ENCODE measurements around the gene TNFSF15.
"Not testable (repeated sequence)": the region's sequence is repeated elsewhere in the genome, so short reads cannot be mapped to it uniquely, and the experiment has no call there.

TNFSF15 gene

DNA sequence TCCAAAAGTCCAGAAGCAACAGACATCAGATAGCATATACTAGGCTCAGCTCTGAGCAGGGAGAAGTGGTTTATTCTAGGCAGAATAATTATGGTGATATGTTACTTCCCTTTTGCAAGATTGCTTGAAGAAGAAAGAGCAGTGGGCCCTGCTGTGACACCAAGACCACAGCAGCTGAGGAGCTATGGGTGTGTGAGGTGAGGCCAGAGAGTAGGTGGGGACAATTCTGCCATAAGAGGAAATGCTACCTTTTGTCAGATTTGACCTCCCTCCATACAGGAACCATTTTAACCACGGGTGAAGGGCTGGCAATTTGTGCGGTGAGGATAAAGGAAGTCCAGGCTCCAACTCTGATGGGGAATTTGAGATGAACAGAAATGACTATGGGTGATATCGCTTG is 51.3 kb downstream of the TNFSF15 start:
- no peak for DNase-seq (ENCODE audit: low read depth, low spot score)

DNA sequence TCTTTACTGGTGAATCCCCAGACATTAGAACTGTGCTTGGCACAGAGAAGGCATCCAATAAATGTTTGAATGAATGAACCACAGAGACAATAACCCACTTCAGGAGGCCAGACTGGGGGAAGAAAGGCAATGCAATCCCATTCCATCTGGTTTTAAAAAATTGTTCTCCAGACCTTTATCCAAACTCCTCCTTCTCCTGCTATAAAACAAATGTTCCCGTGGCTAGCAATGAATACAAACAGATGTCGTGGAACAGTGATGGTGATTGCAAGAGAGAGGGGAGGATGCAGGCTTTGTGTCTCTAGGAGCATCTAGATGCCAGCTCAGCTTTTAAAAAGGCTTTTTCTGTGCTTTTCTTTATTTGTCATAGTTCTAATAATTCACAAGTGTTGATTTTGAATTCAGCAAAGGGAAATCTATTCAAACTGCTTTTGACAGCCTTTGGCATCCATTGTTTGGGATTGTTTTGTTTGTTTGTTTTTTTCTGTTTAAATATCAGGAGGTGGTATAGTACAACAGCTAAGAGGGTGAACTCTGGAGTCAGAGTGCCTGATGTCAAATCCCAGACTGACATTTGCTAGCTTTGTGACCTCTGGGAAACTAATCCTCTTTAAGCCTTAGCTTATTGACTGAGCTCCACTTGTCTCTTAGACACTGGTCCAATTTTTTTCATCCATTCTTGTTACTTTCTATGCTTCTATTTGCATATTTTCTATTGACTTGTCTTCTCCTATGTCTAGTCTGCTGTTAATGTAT is 59.1 kb downstream of the TNFSF15 start:
- no peak for DNase-seq (ENCODE audit: low read depth, low spot score)

DNA sequence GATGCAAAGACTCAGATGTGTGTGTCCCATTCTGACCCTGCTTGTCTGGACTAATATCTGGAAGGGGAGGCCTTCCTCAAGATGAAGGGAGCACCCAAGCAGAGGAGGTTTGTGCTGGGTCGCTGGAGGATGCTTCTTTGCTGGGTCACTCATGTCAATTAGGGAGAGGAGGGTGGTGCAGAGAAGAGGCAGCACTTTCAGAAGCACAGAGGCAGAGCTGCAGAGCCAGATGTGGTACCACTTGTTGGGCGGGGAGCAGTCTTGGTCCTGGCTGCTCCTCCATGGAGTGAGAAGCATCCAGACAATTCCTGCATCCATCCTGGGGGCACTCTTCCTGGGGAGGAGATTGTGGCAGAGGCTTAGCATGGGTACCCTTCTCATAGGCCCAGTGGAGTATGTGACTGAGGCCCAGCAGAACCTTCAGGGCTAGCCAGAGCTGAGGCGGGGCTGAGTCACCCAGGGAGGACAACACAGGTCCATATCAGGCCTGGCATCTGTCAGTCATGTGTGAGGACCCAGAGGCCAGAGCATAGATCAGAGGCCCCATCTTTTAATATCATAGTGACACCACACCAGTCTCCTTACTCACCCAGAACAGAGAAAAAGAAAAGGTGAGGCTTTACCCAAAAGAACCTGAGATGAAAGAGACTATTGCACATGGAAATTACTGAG is 59.8 kb downstream of the TNFSF15 start:
- DNase-seq (ENCODE audit: low read depth, low spot score): no peak

DNA sequence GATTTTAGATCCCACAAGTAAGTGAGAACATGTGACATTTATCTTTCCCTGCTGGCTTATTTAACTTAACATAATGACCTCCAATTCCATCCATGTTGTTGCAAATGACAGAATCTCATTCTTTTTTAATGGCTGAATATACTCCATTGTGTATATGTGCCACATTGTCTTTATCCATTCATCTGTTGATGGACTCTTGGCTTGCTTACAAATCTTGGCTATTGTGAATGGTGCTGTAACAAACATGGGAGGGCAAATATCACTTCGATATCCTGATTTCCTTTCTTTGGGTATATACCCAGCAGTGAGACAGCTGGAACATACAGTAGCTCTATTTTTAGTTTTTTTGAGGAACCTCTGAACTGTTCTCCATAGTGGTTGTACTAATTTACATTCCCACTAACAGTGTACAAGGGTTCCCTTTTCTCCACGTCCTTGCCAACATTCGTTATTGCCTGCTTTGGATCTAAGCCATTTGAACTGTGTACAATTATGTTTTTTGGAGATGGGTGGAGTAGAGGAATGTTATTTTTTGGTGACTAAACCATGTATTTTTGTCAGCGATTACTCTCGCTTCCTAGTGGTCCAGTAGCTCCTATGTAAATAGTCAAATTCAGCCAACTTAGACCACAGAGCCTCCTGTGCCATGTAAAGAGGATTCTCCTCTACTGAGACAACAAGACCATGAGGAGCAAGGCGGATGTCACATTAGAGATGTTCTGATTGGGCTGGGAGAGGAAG is 60.6 kb downstream of the TNFSF15 start:
- DNase-seq (ENCODE audit: low read depth, low spot score): no peak

DNA sequence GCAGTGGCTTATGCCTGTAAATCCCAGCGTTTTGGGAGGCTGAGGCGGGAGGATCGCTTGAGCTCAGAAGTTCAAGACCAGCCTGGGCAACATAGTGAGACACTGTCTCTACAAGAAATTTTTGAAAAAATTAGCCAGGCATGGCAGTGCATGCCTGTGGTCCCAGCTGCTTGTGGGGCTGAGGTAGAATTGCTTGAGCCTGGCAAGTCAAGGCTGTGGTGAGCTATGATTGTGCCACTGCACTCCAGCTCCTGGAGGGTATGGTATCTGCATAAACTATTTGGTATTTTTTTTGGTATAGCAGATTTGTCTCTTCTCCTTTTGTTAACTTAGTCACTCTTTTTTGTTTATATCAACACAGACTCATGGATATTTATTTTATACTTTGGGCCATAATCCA is 62.4 kb downstream of the TNFSF15 start:
- DNase-seq (ENCODE audit: low read depth, low spot score): no peak

DNA sequence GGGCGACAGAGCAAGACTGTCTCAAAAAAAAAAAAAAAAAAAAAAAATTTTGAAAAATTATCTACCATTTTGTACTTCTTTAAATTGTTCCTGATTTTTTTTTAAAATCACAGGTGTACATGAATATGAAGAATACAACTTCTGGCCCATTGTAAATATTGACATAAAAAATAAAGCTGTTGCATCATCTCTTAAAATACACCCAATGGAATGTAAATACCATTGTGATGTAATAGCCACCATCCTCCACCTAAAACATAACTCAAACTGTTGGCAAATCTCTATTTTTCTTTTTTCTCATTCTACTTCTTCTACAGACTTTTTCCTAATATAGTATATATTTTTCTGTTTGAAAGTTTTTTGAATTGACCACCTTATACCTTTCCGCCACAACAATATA is 62.9 kb downstream of the TNFSF15 start:
- no peak for DNase-seq (ENCODE audit: low read depth, low spot score)

DNA sequence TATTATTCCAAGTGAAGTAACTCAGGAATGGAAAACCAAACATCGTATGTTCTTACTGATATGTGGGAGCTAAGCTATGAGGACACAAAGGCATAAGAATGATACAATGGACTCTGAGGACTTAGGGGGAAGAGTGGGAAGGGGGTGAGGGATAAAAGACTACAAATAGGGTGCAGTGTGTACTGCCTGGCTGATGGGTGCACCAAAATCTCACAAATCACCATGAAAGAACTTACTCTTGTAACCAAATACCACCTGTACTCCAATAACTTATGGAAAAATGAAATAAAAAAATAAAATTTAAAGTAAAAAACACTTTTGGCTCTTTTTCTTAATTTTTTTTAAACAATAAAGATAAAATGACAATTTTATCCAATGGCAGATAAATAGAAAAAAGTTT is 64.3 kb downstream of the TNFSF15 start:
- DNase-seq (ENCODE audit: low read depth, low spot score): not testable (repeated sequence)

DNA sequence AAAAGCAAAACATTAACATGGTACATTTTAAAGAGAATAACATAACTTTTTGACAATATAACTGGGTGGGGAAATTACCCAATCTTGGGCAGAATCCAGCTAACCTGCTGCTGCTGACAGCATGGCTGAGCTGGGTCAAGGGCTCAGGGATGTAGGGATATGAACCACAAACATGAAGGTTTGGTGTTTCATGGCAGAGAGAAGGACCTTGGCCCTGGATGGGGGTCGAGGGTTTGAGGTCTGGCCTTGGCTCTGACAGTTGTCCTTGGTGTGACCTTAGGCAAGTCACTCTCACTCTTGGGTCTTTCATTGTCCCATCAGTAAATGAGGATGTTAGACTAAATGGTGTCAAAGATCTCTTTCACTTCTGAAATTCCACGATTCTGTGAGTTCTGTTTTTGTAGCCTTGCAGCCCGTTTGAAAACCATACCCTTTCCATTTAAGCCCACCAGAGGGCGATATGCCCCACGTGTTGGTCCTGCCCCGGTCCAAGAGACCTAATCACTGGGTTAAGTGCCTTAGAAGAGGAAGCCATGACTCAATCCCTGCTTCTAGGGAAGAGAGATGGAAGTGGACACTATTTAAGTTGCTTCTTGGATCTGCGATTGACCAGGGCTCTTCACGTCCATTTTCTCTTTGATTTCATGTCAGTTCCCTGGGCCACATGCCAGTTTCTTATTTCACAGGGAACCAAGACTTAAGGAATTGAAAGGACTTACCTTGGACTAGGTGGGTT is 67.1 kb downstream of the TNFSF15 start:
- peak; percentile 54 for DNase-seq (ENCODE audit: low read depth, low spot score)

DNA sequence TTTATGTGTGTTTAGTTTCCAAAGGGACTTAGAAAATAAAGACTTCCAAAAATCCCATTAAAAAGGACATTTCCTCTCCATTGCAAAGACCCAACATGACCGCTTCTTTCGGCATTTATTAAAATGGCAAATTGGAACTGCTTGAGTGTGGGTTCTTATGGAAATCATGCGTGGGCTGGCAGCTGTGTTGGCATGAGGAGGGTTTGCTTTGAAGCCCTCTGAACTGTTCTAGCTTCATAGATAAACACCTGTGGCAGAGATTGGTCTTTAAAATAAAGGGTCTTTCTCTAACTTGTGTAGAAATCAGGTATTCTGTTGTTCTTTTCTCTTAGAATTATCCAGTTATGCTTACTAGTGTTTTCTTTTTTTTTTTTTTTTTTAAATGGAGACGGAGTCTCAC is 68.0 kb downstream of the TNFSF15 start:
- no peak for DNase-seq (ENCODE audit: low read depth, low spot score)

DNA sequence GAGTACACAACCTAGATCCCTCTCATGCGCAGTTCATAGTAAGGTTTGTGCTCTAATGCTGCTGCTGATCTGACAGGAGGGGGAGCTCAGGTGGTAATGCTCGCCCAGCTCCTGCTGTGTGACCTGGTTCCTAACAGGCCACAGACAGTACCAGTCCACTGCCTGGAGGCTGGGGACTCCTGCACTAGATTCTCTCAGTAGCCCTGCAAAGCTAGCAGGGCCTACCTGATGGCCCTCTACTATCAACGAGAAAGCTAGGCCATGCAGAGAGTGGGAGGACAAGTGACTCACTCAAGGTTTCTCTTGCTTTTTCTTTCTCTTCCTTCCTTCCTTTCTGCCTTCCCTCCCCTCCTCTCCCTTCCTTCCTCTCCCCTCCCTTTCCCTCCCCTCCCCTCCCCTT is 68.7 kb downstream of the TNFSF15 start:
- no peak for DNase-seq (ENCODE audit: low read depth, low spot score)

DNA sequence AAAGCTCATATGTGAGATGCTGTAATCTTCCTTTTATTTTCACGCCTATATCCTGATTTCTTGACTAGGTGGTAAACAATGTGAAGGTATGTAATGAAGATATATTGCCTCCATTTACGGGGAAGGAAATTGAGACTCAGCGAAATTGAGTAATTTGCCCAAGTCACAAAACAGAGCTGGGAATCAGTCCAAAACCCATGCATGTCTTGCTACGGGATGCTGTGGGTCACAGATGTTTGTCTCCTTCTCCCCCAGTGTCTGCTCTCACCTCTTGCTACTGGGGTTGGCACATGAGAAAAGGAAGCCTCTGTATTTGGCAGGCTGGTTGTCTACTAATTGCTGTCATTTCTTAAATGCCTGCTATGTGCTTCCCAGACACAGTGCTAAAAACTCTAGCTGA is 70.1 kb downstream of the TNFSF15 start:
- DNase-seq (ENCODE audit: low read depth, low spot score): no peak

DNA sequence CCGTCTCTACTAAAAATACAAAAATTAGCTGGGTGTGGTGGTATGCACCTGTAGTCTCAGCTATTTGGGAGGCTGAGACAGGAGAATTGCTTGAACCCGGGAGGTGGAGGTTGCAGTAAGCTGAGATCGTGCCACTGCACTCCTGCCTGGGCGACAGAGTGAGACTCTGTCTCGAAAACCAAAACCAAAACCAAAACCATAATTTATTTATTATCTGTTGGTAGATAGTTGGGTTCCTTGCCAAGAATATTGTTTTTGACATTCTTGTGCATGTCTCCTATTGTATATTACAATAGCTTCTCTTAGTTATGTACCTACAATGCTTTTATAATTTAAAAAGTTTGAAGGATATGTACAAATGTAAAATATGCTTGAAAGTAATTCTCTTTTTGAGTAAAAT is 70.7 kb downstream of the TNFSF15 start:
- not testable (repeated sequence) for DNase-seq (ENCODE audit: low read depth, low spot score)
